Measurements from ENCODE around the gene ADAMTS2.

GRCh38 chr5:179125789-179126505 lies 219.3 kb downstream of the ADAMTS2 start:
- TF ChIP-seq USF1 (IDR thresholded peaks at IDR 0.05) (no peak), EP300 (IDR thresholded peaks at IDR 0.05; ENCODE audit: borderline replicate concordance) (no peak), REST (IDR thresholded peaks at IDR 0.05; ENCODE audit: low read depth) (no peak), TAF1 (IDR thresholded peaks at IDR 0.05; ENCODE audit: low read depth) (no peak), NFIC (IDR thresholded peaks at IDR 0.05) (no peak), MAX (IDR thresholded peaks at IDR 0.05) (no peak), CEBPB (IDR thresholded peaks at IDR 0.05) (no peak), EGR1 (IDR thresholded peaks at IDR 0.05) (no peak), TCF12 (IDR thresholded peaks at IDR 0.05; ENCODE audit: low read depth) (no peak), RAD21 (IDR thresholded peaks at IDR 0.05; ENCODE audit: low read depth) (no peak)
